Parathyroid adenoma (tissue), 2 donors: Measurements from ENCODE around the gene CORIN.

Experiments used
- H2AFZ ChIP-seq: fragments of 300-600 bp; sonication (generic); one replicate; pipeline ENCODE4 v1.7.0; 2017; ENCODE audit warnings: antibody characterized with exemption, mild to moderate bottlenecking
- H3K27ac ChIP-seq: fragments of 300-600 bp; sonication (generic); one replicate; pipeline ENCODE4 v1.7.0; 2017
- H3K27me3 ChIP-seq: fragments of 300-600 bp; sonication (generic); one replicate; pipeline ENCODE4 v1.7.0; 2017; ENCODE audit warnings: low read length; ENCODE audit not compliant: control insufficient read depth, insufficient read depth
- H3K36me3 ChIP-seq: fragments of 300-600 bp; sonication (generic); one replicate; pipeline ENCODE4 v1.7.0; 2017; ENCODE audit warnings: low read length; ENCODE audit not compliant: control insufficient read depth, insufficient read depth
- H3K4me1 ChIP-seq: fragments of 300-600 bp; sonication (generic); one replicate; pipeline ENCODE4 v1.7.0; 2017; ENCODE audit warnings: control low read depth
- H3K4me2 ChIP-seq: fragments of 300-600 bp; sonication (generic); one replicate; pipeline ENCODE4 v1.7.0; 2017; ENCODE audit warnings: low read length
- H3K4me3 ChIP-seq: fragments of 300-600 bp; sonication (generic); one replicate; pipeline ENCODE4 v1.7.0; 2017; ENCODE audit warnings: low read depth, low read length
- H3K79me2 ChIP-seq: fragments of 300-600 bp; sonication (generic); one replicate; pipeline ENCODE4 v1.7.0; 2017; ENCODE audit warnings: control low read depth
- H3K9ac ChIP-seq: fragments of 300-600 bp; sonication (generic); one replicate; pipeline ENCODE4 v1.7.0; 2017; ENCODE audit warnings: mild to moderate bottlenecking
- H3K9me3 ChIP-seq: fragments of 300-600 bp; sonication (generic); one replicate; pipeline ENCODE4 v1.7.0; 2017; ENCODE audit warnings: low read length; ENCODE audit not compliant: control insufficient read depth
- CTCF ChIP-seq: fragments of 300-600 bp; sonication (generic); IDR thresholded peaks from one replicate; pipeline ENCODE4 v1.7.0; 2017; ENCODE audit warnings: antibody characterized with exemption, mild to moderate bottlenecking
- donor health status: primary hyperparathyroidism.

CORIN gene

GRCh38 chr4:47837094-47837907 lies 566 bp downstream of the CORIN start:
- H3K4me1 ChIP-seq = no peaks in the 10 kb centered on the region
- peak overlapping the region; percentile 63 for H3K4me2 ChIP-seq
- peak overlapping the region; percentile 52 for H2AFZ ChIP-seq
- no peak overlapping the region for H3K9ac ChIP-seq
- H3K27me3 ChIP-seq = no peaks in the 10 kb centered on the region
- H3K9me3 ChIP-seq = no peaks in the 10 kb centered on the region
- H3K79me2 ChIP-seq = no peaks in the 10 kb centered on the region
- H3K4me3 ChIP-seq = peak overlapping the region; percentile 54
- H3K27ac ChIP-seq = no peak overlapping the region
- no peaks in the 10 kb centered on the region for H3K36me3 ChIP-seq
- no peak for TF ChIP-seq CTCF

- Histone ChIP-seq H3K27ac (no peak overlapping the region), H3K9ac (no peak overlapping the region), H3K4me2 (peak overlapping the region; percentile 63), H3K4me3 (peak overlapping the region; percentile 54), H3K79me2 (no peaks in the 10 kb centered on the region), H3K36me3 (no peaks in the 10 kb centered on the region), H3K9me3 (no peaks in the 10 kb centered on the region), H3K27me3 (no peaks in the 10 kb centered on the region), H3K4me1 (no peaks in the 10 kb centered on the region), H2AFZ (peak overlapping the region; percentile 19)
- peak; percentile 56 for TF ChIP-seq CTCF
Measured at GRCh38 chr4:47836641-47837093, 1.2 kb downstream of the CORIN start.

GRCh38 chr4:47835494-47835893 lies 2.4 kb downstream of the CORIN start:
- TF ChIP-seq CTCF = no peak
- Histone ChIP-seq H3K4me2 (no peak overlapping the region), H3K36me3 (no peaks in the 10 kb centered on the region), H3K27me3 (no peaks in the 10 kb centered on the region), H3K27ac (no peak overlapping the region), H3K4me3 (no peak overlapping the region), H3K4me1 (no peaks in the 10 kb centered on the region), H3K9me3 (no peaks in the 10 kb centered on the region), H3K9ac (no peak overlapping the region), H3K79me2 (no peaks in the 10 kb centered on the region), H2AFZ (no peak overlapping the region)

- no peaks in the 10 kb centered on the region for H3K27me3 ChIP-seq
- H2AFZ ChIP-seq = no peak overlapping the region
- no peak overlapping the region for H3K4me3 ChIP-seq
- H3K79me2 ChIP-seq = no peaks in the 10 kb centered on the region
- no peaks in the 10 kb centered on the region for H3K36me3 ChIP-seq
- H3K9ac ChIP-seq = no peak overlapping the region
- H3K27ac ChIP-seq = no peak overlapping the region
- TF ChIP-seq CTCF = no peak
- H3K9me3 ChIP-seq = no peaks in the 10 kb centered on the region
- H3K4me2 ChIP-seq = peak overlapping the region; percentile 45
- H3K4me1 ChIP-seq = no peaks in the 10 kb centered on the region
Measured at GRCh38 chr4:47831026-47831679, 6.7 kb downstream of the CORIN start.
